HFF-Myc (cell line): ENCODE measurements around the gene KHDRBS1.
"Not testable (repeated sequence)": the region's sequence is repeated elsewhere in the genome, so short reads cannot be mapped to it uniquely, and the experiment has no call there.

Experiments used
- DNase-seq: peaks from one replicate; pipeline ENCODE4 v3.0.0-alpha.2; 2011; ENCODE audit warnings: low read depth; ENCODE audit errors: extremely low read depth
- H3K4me3 ChIP-seq: replicated peaks from 2 replicates; pipeline ENCODE4 v1.5.1; 2011; ENCODE audit warnings: low read depth, mild to moderate bottlenecking, control low read depth, low read length
- TF ChIP-seq, protein P1 (sequence below): IDR thresholded peaks from 2 replicates; pipeline ENCODE4 v1.5.1; 2012; ENCODE audit warnings: mild to moderate bottlenecking, low read depth, low read length, control low read depth; ENCODE audit errors: missing control alignments

The KHDRBS1 gene

DNA sequence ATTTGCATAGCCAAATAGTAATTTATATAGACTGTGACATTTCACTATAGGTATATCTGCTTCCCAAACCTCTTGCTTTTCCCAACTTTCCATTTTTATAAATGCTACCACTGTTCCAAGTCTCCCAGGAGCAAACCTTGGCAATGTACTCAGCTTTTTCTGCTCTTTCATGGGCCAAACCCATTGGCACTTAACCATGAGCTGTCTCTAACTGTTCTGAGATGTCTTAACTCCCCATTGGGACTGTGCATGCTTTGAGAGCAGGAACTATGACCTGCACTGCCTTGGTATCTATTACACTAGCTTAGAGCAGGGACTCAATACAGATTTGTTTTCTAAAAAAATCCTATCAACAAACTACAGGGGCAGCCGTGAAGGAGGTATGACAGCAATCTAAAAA is 22.5 kb upstream of the KHDRBS1 start:
- no peak for DNase-seq
- TF ChIP-seq, protein P1, sequence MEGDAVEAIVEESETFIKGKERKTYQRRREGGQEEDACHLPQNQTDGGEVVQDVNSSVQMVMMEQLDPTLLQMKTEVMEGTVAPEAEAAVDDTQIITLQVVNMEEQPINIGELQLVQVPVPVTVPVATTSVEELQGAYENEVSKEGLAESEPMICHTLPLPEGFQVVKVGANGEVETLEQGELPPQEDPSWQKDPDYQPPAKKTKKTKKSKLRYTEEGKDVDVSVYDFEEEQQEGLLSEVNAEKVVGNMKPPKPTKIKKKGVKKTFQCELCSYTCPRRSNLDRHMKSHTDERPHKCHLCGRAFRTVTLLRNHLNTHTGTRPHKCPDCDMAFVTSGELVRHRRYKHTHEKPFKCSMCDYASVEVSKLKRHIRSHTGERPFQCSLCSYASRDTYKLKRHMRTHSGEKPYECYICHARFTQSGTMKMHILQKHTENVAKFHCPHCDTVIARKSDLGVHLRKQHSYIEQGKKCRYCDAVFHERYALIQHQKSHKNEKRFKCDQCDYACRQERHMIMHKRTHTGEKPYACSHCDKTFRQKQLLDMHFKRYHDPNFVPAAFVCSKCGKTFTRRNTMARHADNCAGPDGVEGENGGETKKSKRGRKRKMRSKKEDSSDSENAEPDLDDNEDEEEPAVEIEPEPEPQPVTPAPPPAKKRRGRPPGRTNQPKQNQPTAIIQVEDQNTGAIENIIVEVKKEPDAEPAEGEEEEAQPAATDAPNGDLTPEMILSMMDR: no peak
- no peak overlapping the region for H3K4me3 ChIP-seq

- no peak overlapping the region for H3K4me3 ChIP-seq
- TF ChIP-seq, protein P1: no peak
- DNase-seq: no peak
Observed at GRCh38 chr1:31995263-31995662, 18.4 kb upstream of the KHDRBS1 start.

DNA sequence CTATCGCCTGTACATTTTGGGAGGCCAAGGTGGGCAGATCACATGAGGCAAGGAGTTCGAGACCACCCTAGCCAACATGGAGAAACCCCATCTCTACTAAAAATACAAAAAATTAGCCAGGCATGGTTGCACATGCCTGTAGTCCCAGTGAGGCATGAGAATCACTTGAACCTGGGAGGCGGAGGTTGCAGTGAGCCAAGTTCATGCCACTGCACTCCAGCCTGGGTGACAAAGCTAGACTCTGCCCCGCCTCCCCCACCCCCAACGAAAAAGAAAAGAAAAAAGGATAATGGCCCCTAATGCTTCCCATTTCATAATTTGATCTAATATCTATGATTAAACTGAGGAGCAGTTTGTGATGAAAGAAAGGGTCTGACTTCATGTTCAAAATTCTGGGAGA is 17.5 kb upstream of the KHDRBS1 start:
- not testable (repeated sequence) for H3K4me3 ChIP-seq, DNase-seq

GRCh38 chr1:32001863-32002262 is 11.8 kb upstream of the KHDRBS1 start:
- DNase-seq: no peak
- TF ChIP-seq, protein P1: no peak
- H3K4me3 ChIP-seq: no peak overlapping the region

DNA sequence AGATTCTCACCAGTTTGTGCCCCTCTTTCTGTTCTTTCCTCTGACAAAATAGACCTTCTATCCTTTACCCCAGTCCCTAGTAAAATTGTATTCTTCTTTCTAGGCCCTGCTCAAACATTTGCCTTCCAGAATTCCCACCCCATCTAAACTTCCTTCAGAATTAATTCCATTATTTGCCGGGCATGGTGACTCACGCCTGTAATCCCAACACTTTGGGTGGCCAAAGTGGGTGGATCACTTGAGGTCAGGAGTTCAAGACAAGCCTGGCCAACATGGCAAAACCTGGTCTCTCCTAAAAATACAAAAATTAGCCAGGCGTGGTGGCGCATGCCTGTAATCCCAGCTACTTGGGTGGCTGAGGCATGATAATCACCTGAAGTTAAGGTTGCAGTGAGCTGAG is 11.4 kb upstream of the KHDRBS1 start:
- not testable (repeated sequence) for H3K4me3 ChIP-seq

GRCh38 chr1:32005522-32005921 is 8.1 kb upstream of the KHDRBS1 start:
- DNase-seq: no peak
- no peak overlapping the region for H3K4me3 ChIP-seq
- TF ChIP-seq, protein P1: no peak

More for the DNA sequence above, 11.4 kb upstream of the KHDRBS1 start:
- not testable (repeated sequence) for DNase-seq

GRCh38 chr1:32007591-32007940 is 6.1 kb upstream of the KHDRBS1 start:
- TF ChIP-seq, protein P1: no peak
- no peak overlapping the region for H3K4me3 ChIP-seq
- no peak for DNase-seq

DNA sequence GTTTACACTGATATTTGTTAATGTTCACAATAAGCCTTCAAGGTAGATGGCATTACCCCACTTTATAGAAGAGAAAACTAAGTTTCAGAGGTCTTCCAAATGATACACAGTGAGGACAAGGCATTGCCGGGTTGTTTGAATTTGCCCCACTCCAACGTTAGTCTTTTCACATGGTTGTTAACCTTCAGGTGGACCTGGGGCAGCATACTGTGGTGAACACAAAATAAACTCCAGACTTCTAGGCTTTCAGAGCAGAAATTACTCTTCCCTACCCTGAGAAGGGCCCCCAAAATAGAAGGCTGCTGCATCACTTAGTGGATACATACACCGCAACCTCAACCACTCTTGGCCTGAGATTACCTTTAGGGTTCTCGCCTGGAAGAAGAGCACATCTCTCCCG is 3.4 kb upstream of the KHDRBS1 start:
- DNase-seq: no peak
- no peak overlapping the region for H3K4me3 ChIP-seq
- TF ChIP-seq, protein P1: no peak
